IMR-90 (cell line): Measurements from ENCODE around the gene STRA6. TPM values are rescaled to one million over a fixed set of nuclear protein-coding genes. Genes with fewer than 3 reads are reported as not detected.

ENCODE experiments used
- ATAC-seq: fragments of 200-7000 bp; cut with Tn5 transposase; 2 replicates; pipeline ENCODE4 v1.9.1; 2020; ENCODE audit warnings: low read depth, mild to moderate bottlenecking, moderate library complexity
- BruUV-seq: library from RNA; stranded (reverse); fragments of 400-500 nt; replicated peaks from 2 replicates; lab custom pipeline; 2021; lab: Mats Ljungman, UMichigan
- CTCF ChIA-PET: fragments of 300-600 bp; formaldehyde crosslinking; extraction: SDS; loops from one replicate; lab custom pipeline; 2021; ENCODE audit warnings: antibody characterized with exemption; lab: Yijun Ruan, JAX
- POLR2A ChIA-PET: fragments of 300-600 bp; sonication (Branson Sonifier 250); formaldehyde crosslinking; loops from one replicate; lab custom pipeline; 2022; ENCODE audit warnings: antibody characterized with exemption; ENCODE audit not compliant: unreplicated experiment; lab: Charles Lee
- DNase-seq: peaks from one replicate; pipeline ENCODE4 v3.0.0; 2013
- H2AFZ ChIP-seq: replicated peaks from 2 replicates; pipeline ENCODE3; 2013; ENCODE audit warnings: low read length, mild to moderate bottlenecking; ENCODE audit not compliant: poor library complexity
- H2AK5ac ChIP-seq: 2 replicates; pipeline ENCODE4 v1.6.1; 2013; ENCODE audit warnings: low read depth, low read length, inconsistent platforms
- H2AK9ac ChIP-seq: replicated peaks from 2 replicates; pipeline ENCODE3; 2013; ENCODE audit warnings: mild to moderate bottlenecking, low read depth, low read length, moderate library complexity; ENCODE audit not compliant: poor library complexity
- H2BK120ac ChIP-seq: 2 replicates; pipeline ENCODE4 v1.6.1; 2013; ENCODE audit warnings: low read depth, low read length, inconsistent platforms
- H2BK15ac ChIP-seq: 3 replicates; pipeline ENCODE4 v1.6.1; 2013; ENCODE audit warnings: low read depth, low read length, inconsistent platforms
- H2BK20ac ChIP-seq: 2 replicates; pipeline ENCODE4 v1.6.1; 2013; ENCODE audit warnings: low read depth, mild to moderate bottlenecking, inconsistent platforms, low read length, moderate library complexity
- H2BK5ac ChIP-seq: 2 replicates; pipeline ENCODE4 v1.6.1; 2013; ENCODE audit warnings: mild to moderate bottlenecking, low read depth, low read length, inconsistent platforms; ENCODE audit not compliant: poor library complexity, severe bottlenecking
- H3K14ac ChIP-seq: replicated peaks from 2 replicates; pipeline ENCODE4 v1.6.1; 2013; ENCODE audit warnings: low read depth, low read length, inconsistent platforms
- H3K18ac ChIP-seq: 2 replicates; pipeline ENCODE4 v1.6.1; 2013; ENCODE audit warnings: low read depth, low read length, control low read depth
- H3K23ac ChIP-seq: 2 replicates; pipeline ENCODE4 v1.6.1; 2013; ENCODE audit warnings: low read depth, low read length, inconsistent platforms
- H3K27ac ChIP-seq: 2 replicates; pipeline ENCODE4 v1.5.1; 2013; ENCODE audit warnings: mild to moderate bottlenecking, control low read depth, low read length; ENCODE audit not compliant: insufficient read depth
- H3K27me3 ChIP-seq: 2 replicates; pipeline ENCODE4 v1.6.1; 2013; ENCODE audit warnings: low read length; ENCODE audit not compliant: control insufficient read depth, insufficient read depth
- H3K36me3 ChIP-seq: 2 replicates; pipeline ENCODE4 v1.6.1; 2013; ENCODE audit warnings: low read length, mixed read lengths; ENCODE audit not compliant: control insufficient read depth, insufficient read depth
- H3K4ac ChIP-seq: 2 replicates; pipeline ENCODE4 v1.6.1; 2013; ENCODE audit warnings: low read depth, low read length, inconsistent platforms
- H3K4me1 ChIP-seq: 2 replicates; pipeline ENCODE4 v1.6.1; 2013; ENCODE audit warnings: low read length, mixed read lengths; ENCODE audit not compliant: control insufficient read depth, insufficient read depth
- H3K4me2 ChIP-seq: 2 replicates; pipeline ENCODE4 v1.6.1; 2013; ENCODE audit warnings: low read depth, mild to moderate bottlenecking, control low read depth, low read length, moderate library complexity
- H3K4me3 ChIP-seq: 2 replicates; pipeline ENCODE4 v1.5.1; 2013; ENCODE audit warnings: low read depth, mild to moderate bottlenecking, control low read depth, low read length, moderate library complexity; ENCODE audit not compliant: insufficient read depth
- H3K56ac ChIP-seq: 2 replicates; pipeline ENCODE4 v1.6.1; 2013; ENCODE audit warnings: low read length, inconsistent platforms; ENCODE audit not compliant: insufficient read depth; ENCODE audit errors: extremely low read depth
- H3K79me1 ChIP-seq, 2 experiments: 2 replicates each; pipeline ENCODE4 v1.6.1; 2013; ENCODE audit warnings: low read length in 2 of 2, inconsistent platforms in 1 of 2, low read depth in 1 of 2
- H3K9ac ChIP-seq: 2 replicates; pipeline ENCODE4 v1.6.1; 2013; ENCODE audit warnings: low read depth, low read length, control low read depth
- H3K9me1 ChIP-seq: 2 replicates; pipeline ENCODE4 v1.6.1; 2013; ENCODE audit warnings: low read length, inconsistent platforms; ENCODE audit not compliant: insufficient read depth
- H3K9me3 ChIP-seq: 2 replicates; pipeline ENCODE4 v1.6.1; 2013; ENCODE audit warnings: low read length; ENCODE audit not compliant: control insufficient read depth, insufficient read depth
- H4K20me1 ChIP-seq: 2 replicates; pipeline ENCODE4 v1.6.1; 2013; ENCODE audit warnings: low read length, inconsistent platforms; ENCODE audit not compliant: insufficient read depth
- H4K5ac ChIP-seq: 2 replicates; pipeline ENCODE4 v1.6.1; 2013; ENCODE audit warnings: mild to moderate bottlenecking, low read depth, low read length, control low read depth
- H4K8ac ChIP-seq, 2 experiments: 2 replicates each; pipeline ENCODE4 v1.6.1; 2013; ENCODE audit warnings: low read depth in 2 of 2, low read length in 2 of 2, control low read depth in 1 of 2, inconsistent platforms in 1 of 2
- H4K91ac ChIP-seq: 2 replicates; pipeline ENCODE4 v1.6.1; 2013; ENCODE audit warnings: low read depth, low read length, inconsistent platforms; ENCODE audit not compliant: insufficient read depth
- BHLHE40 ChIP-seq: fragments of 150-350 bp; IDR thresholded peaks from 2 replicates; pipeline ENCODE4 v1.6.1; 2016; ENCODE audit warnings: mild to moderate bottlenecking, low read depth, low read length
- CEBPB ChIP-seq: IDR thresholded peaks from 2 replicates; pipeline ENCODE4 v1.6.1; 2012; ENCODE audit warnings: low read depth, low read length, improper control_type of control experiment
- CHD1 ChIP-seq: IDR thresholded peaks from 2 replicates; pipeline ENCODE4 v1.6.1; 2012; ENCODE audit warnings: low read depth, low read length, improper control_type of control experiment
- FOS ChIP-seq: fragments of 150-350 bp; IDR thresholded peaks from 2 replicates; pipeline ENCODE4 v1.6.1; 2016; ENCODE audit warnings: low read depth, low read length
- MAFK ChIP-seq: IDR thresholded peaks from 2 replicates; pipeline ENCODE4 v1.6.1; 2012; ENCODE audit warnings: low read depth, low read length, improper control_type of control experiment
- MAZ ChIP-seq: IDR thresholded peaks from 2 replicates; pipeline ENCODE4 v1.6.1; 2012; ENCODE audit warnings: low read depth, mild to moderate bottlenecking, low read length, improper control_type of control experiment, moderate library complexity, borderline replicate concordance
- MXI1 ChIP-seq: IDR thresholded peaks from 2 replicates; pipeline ENCODE4 v1.6.1; 2012; ENCODE audit warnings: low read depth, mild to moderate bottlenecking, low read length, moderate library complexity, borderline replicate concordance
- NFE2L2 ChIP-seq: fragments of 150-350 bp; IDR thresholded peaks from 2 replicates; pipeline ENCODE4 v1.6.1; 2016; ENCODE audit warnings: low read depth, mild to moderate bottlenecking, low read length
- POLR2A ChIP-seq: IDR thresholded peaks from 2 replicates; pipeline ENCODE4 v1.6.1; 2012; ENCODE audit warnings: mild to moderate bottlenecking, low read depth, low read length
- RAD21 ChIP-seq: IDR thresholded peaks from 2 replicates; pipeline ENCODE4 v1.6.1; 2012; ENCODE audit warnings: low read length, improper control_type of control experiment
- RCOR1 ChIP-seq: IDR thresholded peaks from 2 replicates; pipeline ENCODE4 v1.6.1; 2012; ENCODE audit warnings: mild to moderate bottlenecking, low read length, improper control_type of control experiment; ENCODE audit not compliant: insufficient replicate concordance
- RFX5 ChIP-seq: IDR thresholded peaks from 2 replicates; pipeline ENCODE4 v1.8.0; 2012; ENCODE audit warnings: low read depth, mild to moderate bottlenecking, low read length, moderate library complexity
- SMC3 ChIP-seq: fragments of 150-350 bp; IDR thresholded peaks from 2 replicates; pipeline ENCODE4 v1.6.1; 2016; ENCODE audit warnings: low read depth, mild to moderate bottlenecking, antibody characterized with exemption, low read length, moderate library complexity
- WGBS, 2 experiments: methylation state at CpG; one replicate each; pipeline versions ENCODE4 v1.1.5 to v1.1.7; 2013; ENCODE audit warnings: missing lambda C conversion rate in 2 of 2; ENCODE audit not compliant: insufficient read length in 1 of 2; ENCODE audit errors: extremely low coverage in 2 of 2; 5-methylcytosine and 5-hydroxymethylcytosine counted together
- dilution Hi-C: fragments of 300-500 bp; cut with HindIII; formaldehyde crosslinking; loops from one replicate; pipeline ENCODE4 v1.14.3; 2018; ENCODE audit warnings: low sequenced_read_pairs; ENCODE audit not compliant: unreplicated experiment
- in situ Hi-C: fragments of 300-500 bp; cut with MboI; formaldehyde crosslinking; loops from 3 replicates; pipeline ENCODE4 v1.14.3; 2019; ENCODE audit warnings: low sequenced_read_pairs, inconsistent platforms, mixed read lengths
- intact Hi-C: fragments of 100-400 bp; cut with micrococcal nuclease; formaldehyde crosslinking; loops from 2 replicates; pipeline ENCODE4 v1.10.0; 2022
- polyA plus RNA-seq, 3 experiments: library from polyadenylated mRNA; depleted of rRNA; stranded (reverse); fragments of >200 nt; gene quantifications; 2 replicates each; pipeline ENCODE4 v1.2.3, GENCODE V29; 2012; ENCODE audit warnings: low replicate concordance in 1 of 3
- total RNA-seq: library from RNA; depleted of rRNA; stranded (reverse); fragments of >200 nt; gene quantifications from 2 replicates; pipeline ENCODE4 v1.2.3, GENCODE V29; 2012
- TF ChIP-seq, protein P1 (sequence below): conservative IDR thresholded peaks from 2 replicates; pipeline ENCODE4 v1.5.1; 2012; ENCODE audit warnings: mild to moderate bottlenecking, low read depth, low read length, improper control_type of control experiment
- TF ChIP-seq, protein P2 (sequence below): fragments of 150-350 bp; IDR thresholded peaks from 2 replicates; pipeline ENCODE4 v1.6.1; 2016; ENCODE audit warnings: low read depth, mild to moderate bottlenecking, low read length, moderate library complexity, borderline replicate concordance
- TF ChIP-seq, protein P3 (sequence below): fragments of 150-350 bp; IDR thresholded peaks from 2 replicates; pipeline ENCODE4 v1.6.1; 2017; ENCODE audit warnings: mild to moderate bottlenecking, antibody characterized with exemption, low read length, low read depth

The STRA6 gene
- total and polyA plus RNA-seq, 2 of the 4 experiments (the other 2 are of a cell fraction), result 0.17 TPM; not detected in 1

DNA sequence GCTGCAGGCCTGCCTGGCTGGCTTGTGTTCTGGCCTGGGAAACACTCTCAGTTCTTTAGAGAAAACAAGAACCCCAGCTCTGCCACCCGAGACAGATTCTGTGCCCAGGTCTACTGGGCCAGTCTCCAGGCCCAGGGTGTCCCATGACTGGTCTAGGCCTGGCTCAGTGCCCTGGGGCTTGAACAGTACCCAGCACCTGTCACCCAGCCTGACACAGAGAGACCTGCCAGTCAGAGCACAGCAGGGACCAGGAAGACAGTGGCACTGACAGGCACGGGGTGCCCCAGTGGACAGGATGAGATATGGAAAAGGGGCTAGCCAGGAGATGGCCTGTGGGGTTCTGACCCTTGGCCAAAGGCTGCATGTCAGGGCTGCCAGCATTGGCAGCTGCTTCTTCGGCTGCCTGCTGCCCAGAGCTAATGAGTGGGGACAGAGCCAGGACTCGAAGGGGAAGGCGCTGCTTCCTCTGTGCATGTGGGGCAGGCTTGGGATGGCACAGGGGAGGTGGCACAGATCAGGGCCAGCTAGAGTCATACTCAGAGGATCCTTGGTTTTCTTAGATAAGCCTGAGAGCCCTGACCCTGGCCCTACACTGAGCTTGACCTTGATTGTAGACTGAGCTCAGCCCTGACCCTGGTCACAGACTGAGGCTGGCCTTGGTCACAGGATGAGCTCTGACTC, 48.7 kb upstream of the STRA6 start:
- Histone ChIP-seq H3K9me1 (no peaks in the 10 kb centered on the region), H2AFZ (no peak overlapping the region), H3K4me1 (peaks cover 8% of the 10 kb centered on the region), H3K27me3 (peaks cover 44% of the 10 kb centered on the region), H2AK5ac (no peak overlapping the region), H3K36me3 (no peaks in the 10 kb centered on the region), H3K9me3 (no peaks in the 10 kb centered on the region), H3K18ac (no peak overlapping the region), H3K79me1 (no peaks in the 10 kb centered on the region), H3K23ac (no peak overlapping the region), H4K91ac (no peak overlapping the region), H3K56ac (no peak overlapping the region), H4K5ac (no peak overlapping the region), H3K4ac (no peak overlapping the region), H3K14ac (no peak overlapping the region), H3K4me2 (no peak overlapping the region), H2AK9ac (no peak overlapping the region), H4K8ac (no peak overlapping the region), H3K27ac (no peak overlapping the region), H2BK120ac (no peak overlapping the region), H2BK5ac (no peak overlapping the region), H2BK15ac (no peak overlapping the region), H2BK20ac (no peak overlapping the region), H4K20me1 (no peaks in the 10 kb centered on the region), H3K9ac (no peak overlapping the region), H3K4me3 (no peak overlapping the region)
- TF ChIP-seq, protein P1, sequence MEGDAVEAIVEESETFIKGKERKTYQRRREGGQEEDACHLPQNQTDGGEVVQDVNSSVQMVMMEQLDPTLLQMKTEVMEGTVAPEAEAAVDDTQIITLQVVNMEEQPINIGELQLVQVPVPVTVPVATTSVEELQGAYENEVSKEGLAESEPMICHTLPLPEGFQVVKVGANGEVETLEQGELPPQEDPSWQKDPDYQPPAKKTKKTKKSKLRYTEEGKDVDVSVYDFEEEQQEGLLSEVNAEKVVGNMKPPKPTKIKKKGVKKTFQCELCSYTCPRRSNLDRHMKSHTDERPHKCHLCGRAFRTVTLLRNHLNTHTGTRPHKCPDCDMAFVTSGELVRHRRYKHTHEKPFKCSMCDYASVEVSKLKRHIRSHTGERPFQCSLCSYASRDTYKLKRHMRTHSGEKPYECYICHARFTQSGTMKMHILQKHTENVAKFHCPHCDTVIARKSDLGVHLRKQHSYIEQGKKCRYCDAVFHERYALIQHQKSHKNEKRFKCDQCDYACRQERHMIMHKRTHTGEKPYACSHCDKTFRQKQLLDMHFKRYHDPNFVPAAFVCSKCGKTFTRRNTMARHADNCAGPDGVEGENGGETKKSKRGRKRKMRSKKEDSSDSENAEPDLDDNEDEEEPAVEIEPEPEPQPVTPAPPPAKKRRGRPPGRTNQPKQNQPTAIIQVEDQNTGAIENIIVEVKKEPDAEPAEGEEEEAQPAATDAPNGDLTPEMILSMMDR, result no peak
- no peak for TF ChIP-seq SMC3
- TF ChIP-seq BHLHE40, result no peak
- TF ChIP-seq, protein P2, sequence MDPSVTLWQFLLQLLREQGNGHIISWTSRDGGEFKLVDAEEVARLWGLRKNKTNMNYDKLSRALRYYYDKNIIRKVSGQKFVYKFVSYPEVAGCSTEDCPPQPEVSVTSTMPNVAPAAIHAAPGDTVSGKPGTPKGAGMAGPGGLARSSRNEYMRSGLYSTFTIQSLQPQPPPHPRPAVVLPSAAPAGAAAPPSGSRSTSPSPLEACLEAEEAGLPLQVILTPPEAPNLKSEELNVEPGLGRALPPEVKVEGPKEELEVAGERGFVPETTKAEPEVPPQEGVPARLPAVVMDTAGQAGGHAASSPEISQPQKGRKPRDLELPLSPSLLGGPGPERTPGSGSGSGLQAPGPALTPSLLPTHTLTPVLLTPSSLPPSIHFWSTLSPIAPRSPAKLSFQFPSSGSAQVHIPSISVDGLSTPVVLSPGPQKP, result no peak
- no peak for TF ChIP-seq POLR2A
- TF ChIP-seq CEBPB, result no peak
- TF ChIP-seq FOS, result no peak
- no peak for TF ChIP-seq RFX5
- TF ChIP-seq MXI1, result no peak
- no peak for TF ChIP-seq RCOR1
- no peak for TF ChIP-seq RAD21
- no peak for TF ChIP-seq MAFK
- no peak for TF ChIP-seq MAZ
- TF ChIP-seq NFE2L2, result no peak
- TF ChIP-seq CHD1, result no peak
- TF ChIP-seq, protein P3, sequence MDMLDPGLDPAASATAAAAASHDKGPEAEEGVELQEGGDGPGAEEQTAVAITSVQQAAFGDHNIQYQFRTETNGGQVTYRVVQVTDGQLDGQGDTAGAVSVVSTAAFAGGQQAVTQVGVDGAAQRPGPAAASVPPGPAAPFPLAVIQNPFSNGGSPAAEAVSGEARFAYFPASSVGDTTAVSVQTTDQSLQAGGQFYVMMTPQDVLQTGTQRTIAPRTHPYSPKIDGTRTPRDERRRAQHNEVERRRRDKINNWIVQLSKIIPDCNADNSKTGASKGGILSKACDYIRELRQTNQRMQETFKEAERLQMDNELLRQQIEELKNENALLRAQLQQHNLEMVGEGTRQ, result no peak
- DNase-seq, result no peak
- ChIA-PET POLR2A (no interaction called here), CTCF (no interaction called here)
- no peak for ATAC-seq
- in situ Hi-C loops (no loop called here), dilution Hi-C loops (no loop called here), intact Hi-C loops (no loop called here)
- BruUV-seq, result no TSS peak
- WGBS, 2 experiments, result 78% methylated on average over 2 of the region's 5 CpGs; no CpG with 5 or more reads in 1 of the 2 experiments
